ENCODE results near the gene CACNA2D4.

CACNA2D4 gene

DNA sequence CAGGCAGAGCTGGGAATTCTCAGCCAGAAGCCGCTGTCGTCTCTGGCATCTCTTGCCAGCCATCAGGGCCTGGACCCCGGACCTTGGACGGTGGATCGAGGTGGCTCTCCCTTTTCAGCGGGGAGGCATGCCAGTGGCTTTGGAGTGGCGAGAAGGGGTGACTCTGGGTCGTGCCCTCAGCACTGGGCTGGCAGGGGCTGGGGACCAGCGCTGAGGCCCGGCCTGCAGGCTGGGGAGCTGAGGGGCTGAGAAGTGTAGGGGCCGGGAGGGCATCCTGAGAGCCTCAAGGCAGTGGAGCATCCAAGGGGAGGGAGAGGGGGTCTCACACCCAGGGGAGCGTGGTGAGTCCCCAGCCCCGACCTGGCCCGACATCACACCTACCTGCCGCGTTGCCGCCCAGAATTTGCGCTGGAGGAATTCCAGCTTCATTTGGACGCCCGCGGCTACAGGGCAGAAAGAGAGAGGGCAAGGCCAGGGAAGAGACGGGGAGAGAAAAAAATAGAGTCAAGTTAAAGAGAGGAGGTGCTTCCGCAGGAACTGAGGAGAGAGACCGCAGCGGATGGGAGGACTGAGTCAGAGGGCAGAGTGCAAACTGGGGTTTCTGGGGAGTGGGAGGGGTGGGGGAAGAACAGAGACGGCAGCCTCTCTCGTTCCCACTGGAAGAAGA lies 107.0 kb downstream of the CACNA2D4 start:
- peak; percentile 42 for DNase-seq

- no peak for DNase-seq
Observed at GRCh38 chr12:1810931-1811280, 107.5 kb downstream of the CACNA2D4 start.

DNA sequence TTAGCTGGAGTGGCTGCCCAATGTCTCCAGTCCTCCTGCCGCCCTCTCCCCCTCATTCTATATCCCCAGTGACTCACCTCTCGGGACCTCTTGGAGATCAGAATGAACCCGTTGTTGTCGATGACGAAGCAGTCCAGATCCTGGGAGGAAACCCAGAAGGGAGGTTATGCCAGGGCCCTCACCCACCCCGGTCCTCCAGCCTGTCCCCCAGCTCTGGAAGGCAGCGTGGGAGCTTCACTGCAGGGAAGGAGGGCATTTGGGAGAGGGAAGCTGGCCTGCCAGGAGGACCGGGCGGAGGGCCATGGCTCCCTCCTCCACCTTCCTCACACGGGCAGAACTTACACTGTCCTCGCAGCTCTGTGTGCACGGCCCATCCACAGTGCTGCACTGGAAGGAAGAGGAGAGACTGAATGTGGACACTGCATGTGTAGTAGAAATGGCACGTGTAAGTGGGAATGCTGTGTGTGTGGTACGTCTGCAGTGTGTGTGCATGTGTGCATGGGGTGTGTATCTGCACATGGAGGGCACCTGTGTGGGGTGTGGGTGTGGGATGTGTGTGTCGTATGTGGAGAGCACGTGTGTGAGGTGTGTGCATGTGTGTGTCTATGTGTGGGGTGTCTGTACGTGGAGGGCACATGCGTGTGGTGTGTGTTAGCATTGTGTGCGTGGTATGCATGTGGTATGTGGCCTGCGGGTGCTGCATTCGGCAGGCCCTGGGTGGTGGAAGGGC lies 108.1 kb downstream of the CACNA2D4 start:
- no peak for DNase-seq

GRCh38 chr12:1809591-1810190 lies 108.8 kb downstream of the CACNA2D4 start:
- no peak for DNase-seq

- DNase-seq = no peak
Observed at GRCh38 chr12:1808798-1809480, 109.5 kb downstream of the CACNA2D4 start.

DNA sequence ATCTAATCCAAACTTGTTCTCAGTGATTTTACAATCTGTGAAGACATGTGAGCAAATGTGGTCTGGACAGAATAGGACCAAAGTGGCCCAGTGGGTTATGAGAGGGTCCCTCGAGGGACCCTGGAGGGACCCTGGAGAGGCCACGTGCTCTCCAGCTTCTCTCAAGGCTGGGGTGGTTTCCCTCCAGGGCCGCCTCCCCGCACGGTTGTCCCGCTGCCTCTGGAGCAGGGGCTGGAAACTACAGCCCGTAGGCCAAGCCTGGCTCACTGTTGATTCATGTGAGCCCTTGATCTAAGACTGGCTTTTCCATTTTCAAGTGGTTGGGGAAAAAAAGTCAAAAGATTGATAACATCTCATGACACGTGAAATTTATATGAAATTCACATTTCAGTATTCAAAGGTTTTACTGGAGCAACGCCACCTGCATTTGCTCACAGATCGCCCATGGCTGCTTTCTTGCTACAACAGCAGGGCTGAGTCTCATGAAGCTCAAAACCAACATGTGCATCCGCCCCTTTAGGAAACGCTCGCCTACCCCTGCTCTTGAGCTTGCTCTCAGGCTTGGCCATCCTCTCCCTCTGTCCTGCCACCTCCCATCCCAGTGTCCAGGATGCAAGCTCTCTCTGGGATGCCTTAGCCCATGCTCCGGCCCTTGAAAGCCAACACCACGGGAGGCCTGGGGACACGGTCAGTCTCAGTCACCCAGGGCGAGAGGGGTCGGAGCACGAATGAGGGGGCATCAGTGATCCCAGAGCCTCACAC lies 110.2 kb downstream of the CACNA2D4 start:
- no peak for DNase-seq

DNA sequence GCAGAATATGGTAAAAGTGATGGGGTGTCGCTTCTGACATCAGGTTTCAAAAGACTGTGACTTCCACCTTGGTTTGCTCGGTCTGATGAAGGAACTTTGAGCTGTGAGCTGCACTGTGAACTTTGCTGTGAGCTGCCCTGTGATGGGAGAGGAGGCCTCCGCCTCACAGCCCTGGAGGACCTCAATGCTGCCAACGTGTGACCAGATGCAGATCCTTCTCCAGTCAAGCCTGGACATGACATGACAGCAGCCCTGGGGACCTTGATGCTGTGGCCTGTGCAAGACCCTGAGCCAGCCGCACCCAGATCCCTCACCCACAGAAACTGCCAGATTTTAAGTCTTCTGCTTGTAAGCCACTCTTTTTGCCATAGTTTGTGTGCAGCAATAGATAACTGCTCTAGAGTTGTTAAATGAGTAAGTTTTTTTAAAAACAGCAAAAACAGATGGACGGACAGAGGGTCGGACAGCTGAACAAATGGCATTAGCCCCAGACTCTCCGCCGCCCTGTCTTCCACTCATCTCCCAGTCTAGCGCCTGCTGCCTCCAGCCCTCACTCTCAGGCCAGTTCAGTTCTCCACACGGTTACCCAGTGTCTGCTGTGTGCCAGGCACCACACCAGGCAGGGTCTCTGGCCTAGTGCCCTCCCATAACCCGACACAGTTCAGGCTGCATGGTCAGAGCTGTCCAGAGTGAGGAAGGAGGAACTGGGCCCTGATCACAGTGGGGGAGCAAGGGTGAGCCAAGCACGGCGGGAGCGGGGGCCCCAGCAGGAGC lies 111.2 kb downstream of the CACNA2D4 start:
- DNase-seq = no peak

- DNase-seq = no peak
Observed at GRCh38 chr12:1806301-1807086, 112.0 kb downstream of the CACNA2D4 start.

- no peak for DNase-seq
Observed at GRCh38 chr12:1805441-1806081, 112.9 kb downstream of the CACNA2D4 start.

GRCh38 chr12:1804545-1805332 lies 113.7 kb downstream of the CACNA2D4 start:
- peak; percentile 81 for DNase-seq

GRCh38 chr12:1803736-1804135 lies 114.7 kb downstream of the CACNA2D4 start:
- DNase-seq = peak; percentile 12

- DNase-seq = peak; percentile 12
Observed at GRCh38 chr12:1801303-1801975, 117.0 kb downstream of the CACNA2D4 start.

DNA sequence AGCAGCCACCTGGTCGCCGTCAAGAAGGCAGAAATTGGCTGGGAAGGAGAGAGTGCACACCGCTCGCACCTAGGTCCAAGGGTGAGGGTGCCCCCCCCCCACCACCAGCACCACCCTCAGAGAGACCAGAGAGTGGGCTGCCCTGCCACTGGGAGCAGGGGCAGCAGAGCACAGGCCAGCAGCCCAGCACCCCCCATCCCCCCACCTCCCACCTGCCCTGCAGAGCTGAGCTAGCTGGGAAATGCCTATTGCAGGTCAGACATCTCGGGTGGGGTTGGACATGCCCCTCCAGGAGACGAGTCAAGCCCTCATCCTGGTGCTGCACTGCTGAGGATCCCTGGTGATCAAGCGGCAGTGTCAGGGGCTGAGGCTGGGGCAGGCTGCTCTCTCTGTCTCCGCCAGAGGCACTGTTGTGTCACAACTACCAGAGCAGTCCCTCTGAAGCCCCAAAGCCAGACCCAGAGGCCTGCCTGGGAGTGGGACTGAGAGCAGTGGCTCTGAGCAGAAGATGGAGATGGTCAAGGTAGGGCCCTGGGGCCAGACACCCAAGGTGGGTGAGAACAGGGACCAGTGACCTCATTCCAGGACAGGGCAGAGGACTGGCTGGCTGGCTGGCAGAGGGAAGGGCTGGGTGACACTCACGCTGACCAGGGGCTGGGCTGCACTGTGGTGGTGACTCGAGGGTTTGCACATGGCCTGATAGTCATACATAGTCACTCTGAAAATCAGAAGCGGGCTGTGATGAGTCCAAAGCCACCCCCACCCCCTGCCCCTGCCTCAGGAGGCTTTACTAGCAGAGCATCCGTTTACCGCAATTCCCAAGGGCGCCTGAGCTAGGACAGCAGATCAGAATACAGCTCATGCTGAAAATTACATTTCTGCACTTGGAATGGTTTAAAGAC lies 117.8 kb downstream of the CACNA2D4 start:
- peak; percentile 42 for DNase-seq

GRCh38 chr12:1799882-1800400 lies 118.5 kb downstream of the CACNA2D4 start:
- peak; percentile 15 for DNase-seq

GRCh38 chr12:1799051-1799881 lies 119.2 kb downstream of the CACNA2D4 start:
- no peak for DNase-seq

DNA sequence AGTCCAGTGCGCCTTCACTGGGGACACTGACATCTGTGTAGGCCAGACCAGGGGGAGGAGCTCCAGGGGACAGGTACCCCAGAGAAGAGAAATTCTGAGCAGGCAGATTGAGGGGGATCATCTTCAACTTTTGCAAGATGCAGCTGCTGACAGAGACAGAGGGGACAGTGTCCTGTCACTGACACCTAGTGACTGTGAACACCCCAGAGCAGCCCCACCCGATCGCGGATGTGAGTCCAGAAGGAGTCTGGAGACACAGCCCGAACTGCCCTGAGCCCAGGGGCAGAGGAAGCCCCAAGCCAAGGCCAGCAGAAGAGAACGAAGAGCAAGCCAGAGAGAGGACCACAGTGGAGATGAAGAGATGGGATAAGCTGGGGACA lies 119.8 kb downstream of the CACNA2D4 start:
- no peak for DNase-seq

Measured in activated T-cell treated with anti-CD3 and anti-CD28 coated beads, Interleukin-2, amount 50 U/mL, for 1 hour (primary cell).